SK-N-SH (cell line): ENCODE results near the gene METRNL.

Source experiments
- CTCF ChIP-seq: fragments of 200-600 bp; sonication (generic); IDR thresholded peaks from 2 replicates; pipeline ENCODE4 v1.6.1; 2017; ENCODE audit warnings: antibody characterized with exemption, mild to moderate bottlenecking, moderate library complexity
- EP300 ChIP-seq, 2 experiments: IDR thresholded peaks; 2 replicates each; pipeline versions ENCODE4 v1.4.0 to v1.6.1; 2012; ENCODE audit warnings: borderline replicate concordance in 1 of 2, low read depth in 1 of 2, low read length in 1 of 2
- RXRA ChIP-seq: IDR thresholded peaks from 2 replicates; pipeline ENCODE4 v1.4.0; 2012; ENCODE audit warnings: low read depth, mild to moderate bottlenecking, borderline replicate concordance

DNA sequence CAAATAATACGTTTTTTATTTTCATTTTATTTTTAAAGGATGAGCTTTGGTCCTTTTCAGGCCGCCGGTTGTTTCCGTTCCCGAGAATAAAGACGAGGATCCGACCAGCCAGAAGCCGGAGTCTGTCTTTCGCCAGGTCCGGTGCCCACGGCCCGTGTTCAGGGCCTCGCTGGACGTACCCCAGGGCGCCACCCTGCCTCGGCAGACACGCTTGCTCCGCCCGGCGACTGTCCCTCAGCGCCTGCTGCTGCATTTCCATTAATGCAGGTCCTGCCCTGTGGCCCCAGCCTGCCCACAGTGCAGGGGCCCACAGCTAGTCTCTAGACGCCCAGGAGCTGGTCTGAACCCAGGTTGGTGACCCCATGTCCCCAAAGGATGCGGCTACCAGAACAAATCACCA, 15.6 kb downstream of the METRNL start:
- no peak for TF ChIP-seq CTCF
- TF ChIP-seq RXRA = no peak
- no peak for TF ChIP-seq EP300 (IDR thresholded peaks at IDR 0.05; ENCODE audit: borderline replicate concordance in 1 of 2, low read depth in 1 of 2, low read length in 1 of 2)
